ENCODE results near the gene CCNI2. TPM values are rescaled to one million over a fixed set of nuclear protein-coding genes. Genes with fewer than 3 reads are reported as not detected.
A peak's percentile ranks its signal among the peaks of the same experiment; 100 is the strongest.

The CCNI2 gene
- total and polyA plus RNA-seq, 9 of the 15 experiments (the other 6 are each of a cell fraction or from before 2014, with no cell fraction given) = 0.05 to 1.7 (median 0.81) TPM; not detected in 5

GRCh38 chr5:132799392-132799791 is 52.2 kb downstream of the CCNI2 start:
- no peaks in the 10 kb centered on the region for H4K20me1 ChIP-seq (replicated peaks; ENCODE audit: control insufficient read depth, insufficient read depth, low read length)
- peak overlapping the region in 1 of 2 experiments; percentile 48; a peak in 1 of 4 replicates for H3K9ac ChIP-seq (ENCODE audit: insufficient read depth in 1 of 2, low read depth in 2 of 2, low read length in 2 of 2)
- H3K9me3 ChIP-seq (replicated peaks; ENCODE audit: control insufficient read depth, insufficient read depth, low read depth, low read length) = no peaks in the 10 kb centered on the region; the same call in 1 of the 2 replicates
- H3K4me2 ChIP-seq (ENCODE audit: insufficient read depth, low read length) = no peak overlapping the region
- no TSS peak for BruUV-seq (replicated peaks)
- H3K4me3 ChIP-seq = no peak overlapping the region
- 36% methylated on average over 2 of the region's 2 CpGs for WGBS (ENCODE audit: insufficient coverage, low coverage, missing lambda C conversion rate)
- no peaks in the 10 kb centered on the region for H3K36me3 ChIP-seq (ENCODE audit: control insufficient read depth, insufficient read depth, low read length)
- intact Hi-C loops (cut with micrococcal nuclease) (no loop called here), in situ Hi-C loops (cut with MboI) (no loop called here)
- no peaks in the 10 kb centered on the region; a peak in 2 of 5 replicates for H3K4me1 ChIP-seq (replicated peaks in 1 of 2; ENCODE audit: control insufficient read depth in 2 of 2, insufficient read depth in 2 of 2, low read length in 2 of 2)
- no peaks in the 10 kb centered on the region for H3K27me3 ChIP-seq (ENCODE audit: control insufficient read depth in 2 of 2, insufficient read depth in 2 of 2, low read length in 2 of 2)
- H3K9me1 ChIP-seq (ENCODE audit: control insufficient read depth, insufficient read depth, low read length) = no peaks in the 10 kb centered on the region
- ATAC-seq (no peak), FAIRE-seq (no peak), DNase-seq (ENCODE audit: extremely low read depth in 1 of 4, low spot score in 3 of 4) (no peak)
- CTCF ChIA-PET (ENCODE audit: low intra/inter-chr PET ratio) = no interaction called here
- H3K27ac ChIP-seq (ENCODE audit: extremely low read depth, low read depth, low read length) = no peak overlapping the region
- no peaks in the 10 kb centered on the region for H3K79me2 ChIP-seq (ENCODE audit: control insufficient read depth, insufficient read depth, low read length)
- peak overlapping the region; percentile 63; the same call in 1 of the 2 replicates for H2AFZ ChIP-seq (ENCODE audit: low read depth, low read length)
- POLR2A ChIA-PET = interaction anchor here (1.2 kb wide), 1 partner anchor 10 kb away, joined by 4 read pairs; no protein-coding TSS in a partner anchor
- TF ChIP-seq TFE3 (CRISPR knock-in tag; IDR thresholded peaks at IDR 0.05) (no peak), ZNF121 (CRISPR knock-in tag; conservative IDR thresholded peaks at IDR 0.05) (no peak), PATZ1 (CRISPR knock-in tag; IDR thresholded peaks at IDR 0.05; ENCODE audit: borderline replicate concordance) (no peak), PHF21A (IDR thresholded peaks at IDR 0.05; ENCODE audit: borderline replicate concordance, low read depth) (no peak), ZNF644 (tag; IDR thresholded peaks at IDR 0.05; ENCODE audit: low read depth) (no peak), WHSC1 (IDR thresholded peaks at IDR 0.05; ENCODE audit: low read length) (no peak), ZBTB34 (CRISPR knock-in tag; IDR thresholded peaks at IDR 0.05) (no peak), SOX6 (IDR thresholded peaks at IDR 0.05) (no peak), FOXP4 (CRISPR knock-in tag; IDR thresholded peaks at IDR 0.05; ENCODE audit: borderline replicate concordance) (no peak), ZEB2 (IDR thresholded peaks at IDR 0.05) (no peak), EWSR1 (IDR thresholded peaks at IDR 0.05; ENCODE audit: borderline replicate concordance, low read depth, partially characterized antibody) (no peak), FOXA3 (CRISPR knock-in tag; conservative IDR thresholded peaks at IDR 0.05 in 1 of 2, IDR thresholded peaks at IDR 0.05 in 1 of 2) (no peak), EP400 (IDR thresholded peaks at IDR 0.05) (no peak), THRA (IDR thresholded peaks at IDR 0.05) (no peak)

All from K562 (cell line).